ENCODE measurements around the gene ENPP3.

ENPP3 gene

GRCh38 chr6:131724114-131724513, 87.0 kb downstream of the ENPP3 start:
- POLR2A ChIA-PET (ENCODE audit: low non-redundant PET), result no interaction called here
- no peak for TF ChIP-seq CTCF (conservative IDR thresholded peaks at IDR 0.05; ENCODE audit: low read depth)
- H3K27ac ChIP-seq, result no peak overlapping the region
- CTCF ChIA-PET, result interaction anchor here (0.6 to 1.1 kb wide), 2 partner anchors 11 to 105 kb away, joined by 3 read pairs; no protein-coding TSS in a partner anchor
- DNase-seq (ENCODE audit: low spot score), result no peak

- ChIA-PET CTCF (no interaction called here), POLR2A (ENCODE audit: low non-redundant PET) (no interaction called here)
- no peak overlapping the region for H3K27ac ChIP-seq
- no peak for DNase-seq (ENCODE audit: low spot score)
- TF ChIP-seq CTCF (conservative IDR thresholded peaks at IDR 0.05; ENCODE audit: low read depth), result no peak
These were observed 90.4 kb downstream of the ENPP3 start for GRCh38 chr6:131727467-131727866.

GRCh38 chr6:131727868-131728267, 90.8 kb downstream of the ENPP3 start:
- ChIA-PET POLR2A (ENCODE audit: low non-redundant PET) (no interaction called here), CTCF (no interaction called here)
- no peak for TF ChIP-seq CTCF (conservative IDR thresholded peaks at IDR 0.05; ENCODE audit: low read depth)
- DNase-seq (ENCODE audit: low spot score), result no peak
- no peak overlapping the region for H3K27ac ChIP-seq

GRCh38 chr6:131728296-131728939, 91.3 kb downstream of the ENPP3 start:
- ChIA-PET CTCF (interaction anchor here (0.6 kb wide), 1 partner anchor 802 kb away, joined by 3 read pairs; no protein-coding TSS in a partner anchor), POLR2A (ENCODE audit: low non-redundant PET) (no interaction called here)
- no peak for TF ChIP-seq CTCF (conservative IDR thresholded peaks at IDR 0.05; ENCODE audit: low read depth)
- DNase-seq (ENCODE audit: low spot score), result no peak
- no peak overlapping the region for H3K27ac ChIP-seq

GRCh38 chr6:131729550-131729949, 92.4 kb downstream of the ENPP3 start:
- TF ChIP-seq CTCF (conservative IDR thresholded peaks at IDR 0.05; ENCODE audit: low read depth), result no peak
- CTCF ChIA-PET, result no interaction called here
- DNase-seq (ENCODE audit: low spot score), result no peak
- H3K27ac ChIP-seq, result no peak overlapping the region
- POLR2A ChIA-PET (ENCODE audit: low non-redundant PET), result no interaction called here

GRCh38 chr6:131730264-131730663, 93.2 kb downstream of the ENPP3 start:
- ChIA-PET CTCF (no interaction called here), POLR2A (ENCODE audit: low non-redundant PET) (no interaction called here)
- TF ChIP-seq CTCF (conservative IDR thresholded peaks at IDR 0.05; ENCODE audit: low read depth), result no peak
- DNase-seq (ENCODE audit: low spot score), result no peak
- H3K27ac ChIP-seq, result no peak overlapping the region

Data from RWPE1 (cell line).